ENCODE measurements around the gene OSTM1.
"Not testable (repeated sequence)": the region's sequence is repeated elsewhere in the genome, so short reads cannot be mapped to it uniquely, and the experiment has no call there.

- not testable (repeated sequence) for TF ChIP-seq CTCF (IDR thresholded peaks at IDR 0.05 in 2 of 3, conservative IDR thresholded peaks at IDR 0.05 in 1 of 3; ENCODE audit: control insufficient read depth in 2 of 3, extremely low read depth in 1 of 3, insufficient read depth in 1 of 3, low read depth in 3 of 3, low read length in 3 of 3); EZH2 (IDR thresholded peaks at IDR 0.05; ENCODE audit: borderline replicate concordance, control insufficient read depth, low read depth, low read length); JUND (IDR thresholded peaks at IDR 0.05; ENCODE audit: low read depth, low read length); CHD1 (IDR thresholded peaks at IDR 0.05; ENCODE audit: low read depth, low read length); SIX5 (IDR thresholded peaks at IDR 0.05; ENCODE audit: low read depth, low read length, severe bottlenecking); HCFC1 (IDR thresholded peaks at IDR 0.05; ENCODE audit: low read length); NFYB (IDR thresholded peaks at IDR 0.05; ENCODE audit: insufficient read depth, low read depth, low read length); MXI1 (IDR thresholded peaks at IDR 0.05; ENCODE audit: low read depth, low read length); POLR2A (IDR thresholded peaks at IDR 0.05; ENCODE audit: low read depth, low read length); YY1 (IDR thresholded peaks at IDR 0.05; ENCODE audit: low read depth, low read length); TAF1 (IDR thresholded peaks at IDR 0.05; ENCODE audit: borderline replicate concordance, low read depth, low read length); FOXM1 (IDR thresholded peaks at IDR 0.05; ENCODE audit: low read depth, low read length)
Observed at GRCh38 chr6:108009258-108009657, 65.3 kb downstream of the OSTM1 start.
